IMR-90 (cell line): ENCODE measurements around the gene BOLA1. TPM values are rescaled to one million over a fixed set of nuclear protein-coding genes. Genes with fewer than 3 reads are reported as not detected.
"Not testable (repeated sequence)": the region's sequence is repeated elsewhere in the genome, so short reads cannot be mapped to it uniquely, and the experiment has no call there.

Experiments used
- ATAC-seq: fragments of 200-7000 bp; cut with Tn5 transposase; 2 replicates; pipeline ENCODE4 v1.9.1; 2020; ENCODE audit warnings: low read depth, mild to moderate bottlenecking, moderate library complexity
- BruUV-seq: library from RNA; stranded (reverse); fragments of 400-500 nt; replicated peaks from 2 replicates; lab custom pipeline; 2021; lab: Mats Ljungman, UMichigan
- CTCF ChIA-PET: fragments of 300-600 bp; formaldehyde crosslinking; extraction: SDS; loops from one replicate; lab custom pipeline; 2021; ENCODE audit warnings: antibody characterized with exemption; lab: Yijun Ruan, JAX
- POLR2A ChIA-PET: fragments of 300-600 bp; sonication (Branson Sonifier 250); formaldehyde crosslinking; loops from one replicate; lab custom pipeline; 2022; ENCODE audit warnings: antibody characterized with exemption; ENCODE audit not compliant: unreplicated experiment; lab: Charles Lee
- DNase-seq: peaks from one replicate; pipeline ENCODE4 v3.0.0; 2013
- H2AFZ ChIP-seq: replicated peaks from 2 replicates; pipeline ENCODE3; 2013; ENCODE audit warnings: low read length, mild to moderate bottlenecking; ENCODE audit not compliant: poor library complexity
- H2AK5ac ChIP-seq: 2 replicates; pipeline ENCODE4 v1.6.1; 2013; ENCODE audit warnings: low read depth, low read length, inconsistent platforms
- H2AK9ac ChIP-seq: replicated peaks from 2 replicates; pipeline ENCODE3; 2013; ENCODE audit warnings: mild to moderate bottlenecking, low read depth, low read length, moderate library complexity; ENCODE audit not compliant: poor library complexity
- H2BK120ac ChIP-seq: 2 replicates; pipeline ENCODE4 v1.6.1; 2013; ENCODE audit warnings: low read depth, low read length, inconsistent platforms
- H2BK15ac ChIP-seq: 3 replicates; pipeline ENCODE4 v1.6.1; 2013; ENCODE audit warnings: low read depth, low read length, inconsistent platforms
- H2BK20ac ChIP-seq: 2 replicates; pipeline ENCODE4 v1.6.1; 2013; ENCODE audit warnings: low read depth, mild to moderate bottlenecking, inconsistent platforms, low read length, moderate library complexity
- H2BK5ac ChIP-seq: 2 replicates; pipeline ENCODE4 v1.6.1; 2013; ENCODE audit warnings: mild to moderate bottlenecking, low read depth, low read length, inconsistent platforms; ENCODE audit not compliant: poor library complexity, severe bottlenecking
- H3K14ac ChIP-seq: replicated peaks from 2 replicates; pipeline ENCODE4 v1.6.1; 2013; ENCODE audit warnings: low read depth, low read length, inconsistent platforms
- H3K18ac ChIP-seq: 2 replicates; pipeline ENCODE4 v1.6.1; 2013; ENCODE audit warnings: low read depth, low read length, control low read depth
- H3K23ac ChIP-seq: 2 replicates; pipeline ENCODE4 v1.6.1; 2013; ENCODE audit warnings: low read depth, low read length, inconsistent platforms
- H3K27ac ChIP-seq: 2 replicates; pipeline ENCODE4 v1.5.1; 2013; ENCODE audit warnings: mild to moderate bottlenecking, control low read depth, low read length; ENCODE audit not compliant: insufficient read depth
- H3K27me3 ChIP-seq: 2 replicates; pipeline ENCODE4 v1.6.1; 2013; ENCODE audit warnings: low read length; ENCODE audit not compliant: control insufficient read depth, insufficient read depth
- H3K36me3 ChIP-seq: 2 replicates; pipeline ENCODE4 v1.6.1; 2013; ENCODE audit warnings: low read length, mixed read lengths; ENCODE audit not compliant: control insufficient read depth, insufficient read depth
- H3K4ac ChIP-seq: 2 replicates; pipeline ENCODE4 v1.6.1; 2013; ENCODE audit warnings: low read depth, low read length, inconsistent platforms
- H3K4me1 ChIP-seq: 2 replicates; pipeline ENCODE4 v1.6.1; 2013; ENCODE audit warnings: low read length, mixed read lengths; ENCODE audit not compliant: control insufficient read depth, insufficient read depth
- H3K4me2 ChIP-seq: 2 replicates; pipeline ENCODE4 v1.6.1; 2013; ENCODE audit warnings: low read depth, mild to moderate bottlenecking, control low read depth, low read length, moderate library complexity
- H3K4me3 ChIP-seq: 2 replicates; pipeline ENCODE4 v1.5.1; 2013; ENCODE audit warnings: low read depth, mild to moderate bottlenecking, control low read depth, low read length, moderate library complexity; ENCODE audit not compliant: insufficient read depth
- H3K56ac ChIP-seq: 2 replicates; pipeline ENCODE4 v1.6.1; 2013; ENCODE audit warnings: low read length, inconsistent platforms; ENCODE audit not compliant: insufficient read depth; ENCODE audit errors: extremely low read depth
- H3K79me1 ChIP-seq, 2 experiments: 2 replicates each; pipeline ENCODE4 v1.6.1; 2013; ENCODE audit warnings: low read length in 2 of 2, inconsistent platforms in 1 of 2, low read depth in 1 of 2
- H3K9ac ChIP-seq: 2 replicates; pipeline ENCODE4 v1.6.1; 2013; ENCODE audit warnings: low read depth, low read length, control low read depth
- H3K9me1 ChIP-seq: 2 replicates; pipeline ENCODE4 v1.6.1; 2013; ENCODE audit warnings: low read length, inconsistent platforms; ENCODE audit not compliant: insufficient read depth
- H3K9me3 ChIP-seq: 2 replicates; pipeline ENCODE4 v1.6.1; 2013; ENCODE audit warnings: low read length; ENCODE audit not compliant: control insufficient read depth, insufficient read depth
- H4K20me1 ChIP-seq: 2 replicates; pipeline ENCODE4 v1.6.1; 2013; ENCODE audit warnings: low read length, inconsistent platforms; ENCODE audit not compliant: insufficient read depth
- H4K5ac ChIP-seq: 2 replicates; pipeline ENCODE4 v1.6.1; 2013; ENCODE audit warnings: mild to moderate bottlenecking, low read depth, low read length, control low read depth
- H4K8ac ChIP-seq, 2 experiments: 2 replicates each; pipeline ENCODE4 v1.6.1; 2013; ENCODE audit warnings: low read depth in 2 of 2, low read length in 2 of 2, control low read depth in 1 of 2, inconsistent platforms in 1 of 2
- H4K91ac ChIP-seq: 2 replicates; pipeline ENCODE4 v1.6.1; 2013; ENCODE audit warnings: low read depth, low read length, inconsistent platforms; ENCODE audit not compliant: insufficient read depth
- CHD1 ChIP-seq: IDR thresholded peaks from 2 replicates; pipeline ENCODE4 v1.6.1; 2012; ENCODE audit warnings: low read depth, low read length, improper control_type of control experiment
- POLR2A ChIP-seq: IDR thresholded peaks from 2 replicates; pipeline ENCODE4 v1.6.1; 2012; ENCODE audit warnings: mild to moderate bottlenecking, low read depth, low read length
- WGBS, 2 experiments: methylation state at CpG; one replicate each; pipeline versions ENCODE4 v1.1.5 to v1.1.7; 2013; ENCODE audit warnings: missing lambda C conversion rate in 2 of 2; ENCODE audit not compliant: insufficient read length in 1 of 2; ENCODE audit errors: extremely low coverage in 2 of 2; 5-methylcytosine and 5-hydroxymethylcytosine counted together
- dilution Hi-C: fragments of 300-500 bp; cut with HindIII; formaldehyde crosslinking; loops from one replicate; pipeline ENCODE4 v1.14.3; 2018; ENCODE audit warnings: low sequenced_read_pairs; ENCODE audit not compliant: unreplicated experiment
- in situ Hi-C: fragments of 300-500 bp; cut with MboI; formaldehyde crosslinking; loops from 3 replicates; pipeline ENCODE4 v1.14.3; 2019; ENCODE audit warnings: low sequenced_read_pairs, inconsistent platforms, mixed read lengths
- intact Hi-C: fragments of 100-400 bp; cut with micrococcal nuclease; formaldehyde crosslinking; loops from 2 replicates; pipeline ENCODE4 v1.10.0; 2022
- polyA plus RNA-seq, 3 experiments: library from polyadenylated mRNA; depleted of rRNA; stranded (reverse); fragments of >200 nt; gene quantifications; 2 replicates each; pipeline ENCODE4 v1.2.3, GENCODE V29; 2012; ENCODE audit warnings: low replicate concordance in 1 of 3
- total RNA-seq: library from RNA; depleted of rRNA; stranded (reverse); fragments of >200 nt; gene quantifications from 2 replicates; pipeline ENCODE4 v1.2.3, GENCODE V29; 2012

BOLA1 gene
- total and polyA plus RNA-seq, 2 of the 4 experiments (the other 2 are of a cell fraction) = 3.4 to 12.6 TPM

DNA sequence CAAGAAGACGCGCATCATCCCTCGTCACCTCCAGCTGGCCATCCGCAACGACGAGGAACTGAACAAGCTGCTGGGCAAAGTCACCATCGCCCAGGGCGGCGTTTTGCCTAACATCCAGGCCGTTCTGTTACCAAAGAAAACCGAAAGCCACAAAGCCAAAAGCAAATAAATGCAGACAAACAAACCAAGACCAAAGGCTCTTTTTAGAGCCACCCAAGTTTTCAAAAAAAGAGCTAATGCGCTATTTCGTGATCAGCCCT lies 12.2 kb upstream of the BOLA1 start:
- dilution Hi-C loops = not testable (repeated sequence)

More for the DNA sequence above, 12.2 kb upstream of the BOLA1 start:
- H3K27me3 ChIP-seq, H3K9me3 ChIP-seq, in situ Hi-C loops, H2BK120ac ChIP-seq, H3K9me1 ChIP-seq, H2BK20ac ChIP-seq, H2AFZ ChIP-seq, ATAC-seq, DNase-seq, H2AK5ac ChIP-seq, H2BK15ac ChIP-seq, H3K36me3 ChIP-seq, intact Hi-C loops, BruUV-seq, H3K4me1 ChIP-seq: not testable (repeated sequence)
- peaks cover 3 to 19% of the 10 kb centered on the region in 2 experiments for H3K79me1 ChIP-seq
- H3K4me3 ChIP-seq = peak overlapping the region; percentile 50
- H3K9ac ChIP-seq = peak overlapping the region; percentile 84
- POLR2A ChIA-PET = interaction anchor here (0.6 to 2.9 kb wide), 11 partner anchors 15 to 300 kb away, joined by 3 to 16 read pairs (median 5); partner anchors contain the start of genes OTUD7B and SF3B4
- CTCF ChIA-PET = interaction anchor here (1.3 kb wide), 1 partner anchor 163 kb away, joined by 4 read pairs; no protein-coding TSS in a partner anchor
- peak overlapping the region; percentile 66 for H2AK9ac ChIP-seq
- H2BK5ac ChIP-seq = peak overlapping the region; percentile 89
- peaks cover 15% of the 10 kb centered on the region for H4K20me1 ChIP-seq
- peak overlapping the region; percentile 96 for H3K23ac ChIP-seq
- no CpG with 5 or more reads among the region's 13 CpGs for WGBS, 2 experiments
- H3K4me2 ChIP-seq = peak overlapping the region; percentile 84
- H3K18ac ChIP-seq = peak overlapping the region; percentile 71
- peak overlapping the region; percentile 66; the same call in 1 of the 2 replicates for H4K91ac ChIP-seq
- peak overlapping the region in 1 of 2 experiments; percentile 53; a peak in 2 of 4 replicates for H4K8ac ChIP-seq
- H4K5ac ChIP-seq = peak overlapping the region; percentile 54
- peak overlapping the region; percentile 69 for H3K14ac ChIP-seq
- H3K27ac ChIP-seq = peak overlapping the region; percentile 91
- TF ChIP-seq POLR2A = 0 out of 2 replicates have a peak, but pooled peaks have one; percentile 17
- peak; percentile 97; the same call in 1 of the 2 replicates for TF ChIP-seq CHD1
- H3K4ac ChIP-seq = peak overlapping the region; percentile 73
- H3K56ac ChIP-seq = peak overlapping the region; percentile 93; the same call in 1 of the 2 replicates
